Endothelial cell (in vitro differentiated cells): Measurements from ENCODE around the gene ROCK1. TPM values are rescaled to one million over a fixed set of nuclear protein-coding genes. Genes with fewer than 3 reads are reported as not detected.
"Not testable (repeated sequence)": the region's sequence is repeated elsewhere in the genome, so short reads cannot be mapped to it uniquely, and the experiment has no call there.

Source experiments
- DNase-seq: peaks from one replicate; pipeline ENCODE4 v3.0.0; 2021; ENCODE audit warnings: low spot score
- H3K27ac Mint-ChIP-seq: one replicate; pipeline ENCODE4 v1.8.0; 2021; ENCODE audit warnings: mixed read lengths, inconsistent platforms; ENCODE audit not compliant: unreplicated experiment
- H3K27me3 Mint-ChIP-seq: one replicate; pipeline ENCODE4 v1.8.0; 2021; ENCODE audit warnings: mild to moderate bottlenecking, moderate library complexity, mixed read lengths, inconsistent platforms; ENCODE audit not compliant: unreplicated experiment
- H3K36me3 Mint-ChIP-seq: one replicate; pipeline ENCODE4 v1.8.0; 2021; ENCODE audit warnings: mild to moderate bottlenecking, low read depth, mixed read lengths, inconsistent platforms; ENCODE audit not compliant: unreplicated experiment
- H3K4me1 Mint-ChIP-seq: one replicate; pipeline ENCODE4 v1.8.0; 2021; ENCODE audit warnings: mild to moderate bottlenecking, mixed read lengths, inconsistent platforms; ENCODE audit not compliant: unreplicated experiment
- H3K4me3 Mint-ChIP-seq: one replicate; pipeline ENCODE4 v1.8.0; 2021; ENCODE audit warnings: mild to moderate bottlenecking, mixed read lengths, inconsistent platforms; ENCODE audit not compliant: unreplicated experiment
- H3K9me3 Mint-ChIP-seq: one replicate; pipeline ENCODE4 v1.8.0; 2021; ENCODE audit warnings: mixed read lengths, inconsistent platforms; ENCODE audit not compliant: unreplicated experiment
- CTCF ChIP-seq: fragments of 200-600 bp; sonication (generic); IDR thresholded peaks from one replicate; pipeline ENCODE4 v1.5.0; 2021; ENCODE audit warnings: antibody characterized with exemption; ENCODE audit not compliant: unreplicated experiment
- total RNA-seq: library from RNA; stranded (reverse); fragmentation: NEBNext Ultra II Directional; extraction: Animal tissue kit (Norgen Biotek cat#: 25700); gene quantifications from one replicate; pipeline ENCODE4 v1.2.1, GENCODE V29; 2021; ENCODE audit not compliant: unreplicated experiment

The ROCK1 gene
- total RNA-seq, 1 donor from 2014 or later: 62.2 TPM

- no peaks in the 10 kb centered on the region for H3K27me3 Mint-ChIP-seq
These were observed 148.6 kb downstream of the ROCK1 start for GRCh38 chr18:20963027-20963426.

GRCh38 chr18:20960735-20961134 lies 150.9 kb downstream of the ROCK1 start:
- TF ChIP-seq CTCF: no peak
- H3K36me3 Mint-ChIP-seq: peaks cover 10% of the 10 kb centered on the region
- no peak overlapping the region for H3K27ac Mint-ChIP-seq
- no peaks in the 10 kb centered on the region for H3K4me1 Mint-ChIP-seq
- H3K27me3 Mint-ChIP-seq: peaks cover 3% of the 10 kb centered on the region
- no peak for DNase-seq
- H3K9me3 Mint-ChIP-seq: no peaks in the 10 kb centered on the region
- H3K4me3 Mint-ChIP-seq: no peak overlapping the region

More at GRCh38 chr18:20963027-20963426, 148.6 kb downstream of the ROCK1 start:
- no peak for TF ChIP-seq CTCF
- peaks cover 26% of the 10 kb centered on the region for H3K36me3 Mint-ChIP-seq
- no peak for DNase-seq
- H3K9me3 Mint-ChIP-seq: no peaks in the 10 kb centered on the region
- H3K4me1 Mint-ChIP-seq: no peaks in the 10 kb centered on the region
- H3K27ac Mint-ChIP-seq: no peak overlapping the region
- H3K4me3 Mint-ChIP-seq: no peak overlapping the region

GRCh38 chr18:20950827-20951226 lies 160.8 kb downstream of the ROCK1 start:
- H3K4me3 Mint-ChIP-seq, DNase-seq, H3K27ac Mint-ChIP-seq, H3K4me1 Mint-ChIP-seq, H3K27me3 Mint-ChIP-seq, H3K9me3 Mint-ChIP-seq: not testable (repeated sequence)
- peaks cover 10% of the 10 kb centered on the region for H3K36me3 Mint-ChIP-seq

Other genes starting within 250 kb of the ROCK1 start
- gene GREB1L, start 130.4 kb upstream of the ROCK1 start, total RNA-seq: 105 TPM